HEK293 (cell line): Measurements from ENCODE around the gene GPS1.

Experiments
- EGR2 ChIP-seq: fragments of 450-650 bp; formaldehyde crosslinking; IDR thresholded peaks from 2 replicates; pipeline ENCODE4 v1.5.1; 2016; ENCODE audit warnings: low read depth, missing biosample characterization, missing genetic modification characterization
- GLI2 ChIP-seq: fragments of 450-650 bp; formaldehyde crosslinking; IDR thresholded peaks from 2 replicates; pipeline ENCODE4; 2017; ENCODE audit warnings: missing biosample characterization, missing genetic modification characterization, low read depth, borderline replicate concordance
- KLF10 ChIP-seq: fragments of 450-650 bp; IDR thresholded peaks from 2 replicates; pipeline ENCODE4 v1.5.1; 2018; ENCODE audit warnings: missing biosample characterization, mild to moderate bottlenecking, missing genetic modification characterization
- KLF7 ChIP-seq: fragments of 450-650 bp; formaldehyde crosslinking; IDR thresholded peaks from 2 replicates; pipeline ENCODE4 v1.5.1; 2016; ENCODE audit warnings: missing biosample characterization, missing genetic modification characterization, borderline replicate concordance
- OSR2 ChIP-seq: fragments of 450-650 bp; formaldehyde crosslinking; IDR thresholded peaks from 2 replicates; pipeline ENCODE4 v1.5.1; 2016; ENCODE audit warnings: missing biosample characterization, missing genetic modification characterization
- PATZ1 ChIP-seq: fragments of 450-650 bp; formaldehyde crosslinking; IDR thresholded peaks from 2 replicates; pipeline ENCODE4 v1.5.1; 2016; ENCODE audit warnings: missing biosample characterization, missing genetic modification characterization
- SETDB1 ChIP-seq: IDR thresholded peaks from one replicate; pipeline ENCODE4 v1.6.1; 2017; ENCODE audit warnings: mild to moderate bottlenecking, low read length, moderate library complexity, mixed read lengths; ENCODE audit not compliant: insufficient read length
- SP2 ChIP-seq: fragments of 450-650 bp; formaldehyde crosslinking; IDR thresholded peaks from 2 replicates; pipeline ENCODE4 v1.5.1; 2016; ENCODE audit warnings: missing biosample characterization, missing genetic modification characterization
- SP3 ChIP-seq: fragments of 450-650 bp; formaldehyde crosslinking; IDR thresholded peaks from 2 replicates; pipeline ENCODE4 v1.5.1; 2016; ENCODE audit warnings: missing biosample characterization, missing genetic modification characterization
- YY1 ChIP-seq: fragments of 450-650 bp; formaldehyde crosslinking; IDR thresholded peaks from 2 replicates; pipeline ENCODE4 v1.5.1; 2018; ENCODE audit warnings: missing biosample characterization, missing genetic modification characterization
- ZBTB44 ChIP-seq: fragments of 450-650 bp; IDR thresholded peaks from 2 replicates; pipeline ENCODE4 v1.5.1; 2018; ENCODE audit warnings: missing biosample characterization, mild to moderate bottlenecking, missing genetic modification characterization
- ZBTB8A ChIP-seq: fragments of 450-650 bp; formaldehyde crosslinking; IDR thresholded peaks from 2 replicates; pipeline ENCODE4 v1.5.1; 2016; ENCODE audit warnings: missing biosample characterization, missing genetic modification characterization
- ZEB2 ChIP-seq: fragments of 450-650 bp; formaldehyde crosslinking; IDR thresholded peaks from 2 replicates; pipeline ENCODE4 v1.5.1; 2016; ENCODE audit warnings: missing biosample characterization, missing genetic modification characterization
- ZFHX2 ChIP-seq: fragments of 450-650 bp; formaldehyde crosslinking; conservative IDR thresholded peaks from 2 replicates; pipeline ENCODE4 v1.5.1; 2016; ENCODE audit warnings: missing biosample characterization, missing genetic modification characterization
- ZFP41 ChIP-seq: fragments of 450-650 bp; formaldehyde crosslinking; IDR thresholded peaks from 2 replicates; pipeline ENCODE4 v1.5.1; 2016; ENCODE audit warnings: missing biosample characterization, missing genetic modification characterization, borderline replicate concordance
- ZNF174 ChIP-seq: fragments of 450-650 bp; formaldehyde crosslinking; IDR thresholded peaks from 2 replicates; pipeline ENCODE4 v1.5.0; 2017; ENCODE audit warnings: missing biosample characterization, mild to moderate bottlenecking, missing genetic modification characterization
- ZNF221 ChIP-seq: fragments of 450-650 bp; formaldehyde crosslinking; IDR thresholded peaks from 2 replicates; pipeline ENCODE4 v1.5.1; 2017; ENCODE audit warnings: missing biosample characterization, missing genetic modification characterization, borderline replicate concordance
- ZNF302 ChIP-seq: fragments of 450-650 bp; formaldehyde crosslinking; IDR thresholded peaks from 2 replicates; pipeline ENCODE4 v1.5.1; 2016; ENCODE audit warnings: missing biosample characterization, missing genetic modification characterization, low read depth
- ZNF362 ChIP-seq: fragments of 450-650 bp; formaldehyde crosslinking; IDR thresholded peaks from 2 replicates; pipeline ENCODE4 v1.5.1; 2016; ENCODE audit warnings: missing biosample characterization, missing genetic modification characterization
- ZNF549 ChIP-seq: fragments of 450-650 bp; IDR thresholded peaks from 2 replicates; pipeline ENCODE4 v1.5.1; 2018; ENCODE audit warnings: missing biosample characterization, missing genetic modification characterization, mild to moderate bottlenecking, inconsistent platforms, moderate library complexity
- ZNF555 ChIP-seq: fragments of 450-650 bp; formaldehyde crosslinking; conservative IDR thresholded peaks from 2 replicates; pipeline ENCODE4 v1.5.1; 2017; ENCODE audit warnings: missing biosample characterization, mild to moderate bottlenecking, missing genetic modification characterization, inconsistent platforms
- ZNF624 ChIP-seq: fragments of 450-650 bp; formaldehyde crosslinking; IDR thresholded peaks from 2 replicates; pipeline ENCODE4 v1.5.1; 2017; ENCODE audit warnings: missing biosample characterization, missing genetic modification characterization
- ZNF658 ChIP-seq: fragments of 450-650 bp; formaldehyde crosslinking; IDR thresholded peaks from 2 replicates; pipeline ENCODE4; 2016; ENCODE audit warnings: missing biosample characterization, missing genetic modification characterization
- ZNF76 ChIP-seq: fragments of 450-650 bp; formaldehyde crosslinking; IDR thresholded peaks from 2 replicates; pipeline ENCODE4; 2016; ENCODE audit warnings: low read depth, missing biosample characterization, missing genetic modification characterization, borderline replicate concordance
- TF ChIP-seq, protein P1 (sequence below): fragments of 450-650 bp; formaldehyde crosslinking; IDR thresholded peaks from 2 replicates; pipeline ENCODE4 v1.5.1; 2016; ENCODE audit warnings: missing biosample characterization, missing genetic modification characterization
- TF ChIP-seq, protein P2 (sequence below): fragments of 450-650 bp; formaldehyde crosslinking; conservative IDR thresholded peaks from 2 replicates; pipeline ENCODE4 v1.5.1; 2016; ENCODE audit warnings: low read depth, missing biosample characterization, missing genetic modification characterization
- TF ChIP-seq, protein P3 (sequence below): fragments of 450-650 bp; formaldehyde crosslinking; IDR thresholded peaks from 2 replicates; pipeline ENCODE4 v1.5.1; 2016; ENCODE audit warnings: missing biosample characterization, missing genetic modification characterization
- TF ChIP-seq, protein P4 (sequence below): fragments of 450-650 bp; formaldehyde crosslinking; IDR thresholded peaks from 2 replicates; pipeline ENCODE4 v1.5.1; 2016; ENCODE audit warnings: missing biosample characterization, missing genetic modification characterization

GPS1 gene

GRCh38 chr17:82022981-82023446 is 28.7 kb upstream of the GPS1 start, which contains the start of gene LRRC45 (continued):
- TF ChIP-seq KLF10 (tag by site-specific recombination) (peak; percentile 93), SP3 (peak; percentile 99), ZEB2 (tag by site-specific recombination) (no peak), ZBTB44 (tag by site-specific recombination) (no peak), SETDB1 (no peak), PATZ1 (tag by site-specific recombination) (no peak), ZFP41 (tag by site-specific recombination) (no peak), ZNF549 (tag by site-specific recombination) (no peak), YY1 (no peak), ZNF624 (tag by site-specific recombination) (no peak), GLI2 (tag by site-specific recombination) (no peak), ZNF362 (tag by site-specific recombination) (no peak), EGR2 (tag by site-specific recombination) (no peak), ZBTB8A (tag by site-specific recombination) (no peak), ZFHX2 (tag by site-specific recombination) (no peak), ZNF76 (tag by site-specific recombination) (peak; percentile 93), ZNF658 (tag by site-specific recombination) (no peak), OSR2 (no peak), ZNF174 (no peak), SP2 (tag by site-specific recombination) (peak; percentile 100), KLF7 (no peak), ZNF302 (no peak), ZNF221 (tag by site-specific recombination) (no peak), ZNF555 (no peak)
- TF ChIP-seq, protein P1, sequence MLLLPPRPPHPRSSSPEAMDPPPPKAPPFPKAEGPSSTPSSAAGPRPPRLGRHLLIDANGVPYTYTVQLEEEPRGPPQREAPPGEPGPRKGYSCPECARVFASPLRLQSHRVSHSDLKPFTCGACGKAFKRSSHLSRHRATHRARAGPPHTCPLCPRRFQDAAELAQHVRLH (tag by site-specific recombination) = no peak
- TF ChIP-seq, protein P2, sequence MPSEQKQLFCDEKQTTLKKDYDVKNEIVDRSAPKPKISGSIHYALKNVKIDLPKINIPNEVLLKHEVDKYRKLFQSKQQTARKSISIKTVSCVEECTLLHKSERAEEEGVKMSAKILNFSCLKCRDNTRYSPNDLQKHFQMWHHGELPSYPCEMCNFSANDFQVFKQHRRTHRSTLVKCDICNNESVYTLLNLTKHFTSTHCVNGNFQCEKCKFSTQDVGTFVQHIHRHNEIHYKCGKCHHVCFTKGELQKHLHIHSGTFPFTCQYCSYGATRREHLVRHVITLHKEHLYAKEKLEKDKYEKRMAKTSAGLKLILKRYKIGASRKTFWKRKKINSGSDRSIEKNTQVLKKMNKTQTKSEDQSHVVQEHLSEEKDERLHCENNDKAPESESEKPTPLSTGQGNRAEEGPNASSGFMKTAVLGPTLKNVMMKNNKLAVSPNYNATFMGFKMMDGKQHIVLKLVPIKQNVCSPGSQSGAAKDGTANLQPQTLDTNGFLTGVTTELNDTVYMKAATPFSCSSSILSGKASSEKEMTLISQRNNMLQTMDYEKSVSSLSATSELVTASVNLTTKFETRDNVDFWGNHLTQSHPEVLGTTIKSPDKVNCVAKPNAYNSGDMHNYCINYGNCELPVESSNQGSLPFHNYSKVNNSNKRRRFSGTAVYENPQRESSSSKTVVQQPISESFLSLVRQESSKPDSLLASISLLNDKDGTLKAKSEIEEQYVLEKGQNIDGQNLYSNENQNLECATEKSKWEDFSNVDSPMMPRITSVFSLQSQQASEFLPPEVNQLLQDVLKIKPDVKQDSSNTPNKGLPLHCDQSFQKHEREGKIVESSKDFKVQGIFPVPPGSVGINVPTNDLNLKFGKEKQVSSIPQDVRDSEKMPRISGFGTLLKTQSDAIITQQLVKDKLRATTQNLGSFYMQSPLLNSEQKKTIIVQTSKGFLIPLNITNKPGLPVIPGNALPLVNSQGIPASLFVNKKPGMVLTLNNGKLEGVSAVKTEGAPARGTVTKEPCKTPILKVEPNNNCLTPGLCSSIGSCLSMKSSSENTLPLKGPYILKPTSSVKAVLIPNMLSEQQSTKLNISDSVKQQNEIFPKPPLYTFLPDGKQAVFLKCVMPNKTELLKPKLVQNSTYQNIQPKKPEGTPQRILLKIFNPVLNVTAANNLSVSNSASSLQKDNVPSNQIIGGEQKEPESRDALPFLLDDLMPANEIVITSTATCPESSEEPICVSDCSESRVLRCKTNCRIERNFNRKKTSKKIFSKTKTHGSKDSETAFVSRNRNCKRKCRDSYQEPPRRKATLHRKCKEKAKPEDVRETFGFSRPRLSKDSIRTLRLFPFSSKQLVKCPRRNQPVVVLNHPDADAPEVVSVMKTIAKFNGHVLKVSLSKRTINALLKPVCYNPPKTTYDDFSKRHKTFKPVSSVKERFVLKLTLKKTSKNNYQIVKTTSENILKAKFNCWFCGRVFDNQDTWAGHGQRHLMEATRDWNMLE (tag by site-specific recombination) = no peak
- TF ChIP-seq, protein P3, sequence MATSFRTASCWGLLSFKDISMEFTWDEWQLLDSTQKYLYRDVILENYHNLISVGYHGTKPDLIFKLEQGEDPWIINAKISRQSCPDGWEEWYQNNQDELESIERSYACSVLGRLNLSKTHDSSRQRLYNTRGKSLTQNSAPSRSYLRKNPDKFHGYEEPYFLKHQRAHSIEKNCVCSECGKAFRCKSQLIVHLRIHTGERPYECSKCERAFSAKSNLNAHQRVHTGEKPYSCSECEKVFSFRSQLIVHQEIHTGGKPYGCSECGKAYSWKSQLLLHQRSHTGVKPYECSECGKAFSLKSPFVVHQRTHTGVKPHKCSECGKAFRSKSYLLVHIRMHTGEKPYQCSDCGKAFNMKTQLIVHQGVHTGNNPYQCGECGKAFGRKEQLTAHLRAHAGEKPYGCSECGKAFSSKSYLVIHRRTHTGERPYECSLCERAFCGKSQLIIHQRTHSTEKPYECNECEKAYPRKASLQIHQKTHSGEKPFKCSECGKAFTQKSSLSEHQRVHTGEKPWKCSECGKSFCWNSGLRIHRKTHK (tag by site-specific recombination) = no peak
- TF ChIP-seq, protein P4, sequence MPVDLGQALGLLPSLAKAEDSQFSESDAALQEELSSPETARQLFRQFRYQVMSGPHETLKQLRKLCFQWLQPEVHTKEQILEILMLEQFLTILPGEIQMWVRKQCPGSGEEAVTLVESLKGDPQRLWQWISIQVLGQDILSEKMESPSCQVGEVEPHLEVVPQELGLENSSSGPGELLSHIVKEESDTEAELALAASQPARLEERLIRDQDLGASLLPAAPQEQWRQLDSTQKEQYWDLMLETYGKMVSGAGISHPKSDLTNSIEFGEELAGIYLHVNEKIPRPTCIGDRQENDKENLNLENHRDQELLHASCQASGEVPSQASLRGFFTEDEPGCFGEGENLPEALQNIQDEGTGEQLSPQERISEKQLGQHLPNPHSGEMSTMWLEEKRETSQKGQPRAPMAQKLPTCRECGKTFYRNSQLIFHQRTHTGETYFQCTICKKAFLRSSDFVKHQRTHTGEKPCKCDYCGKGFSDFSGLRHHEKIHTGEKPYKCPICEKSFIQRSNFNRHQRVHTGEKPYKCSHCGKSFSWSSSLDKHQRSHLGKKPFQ = no peak
